Measurements from ENCODE around the gene ASCL5. TPM values are rescaled to one million over a fixed set of nuclear protein-coding genes. Genes with fewer than 3 reads are reported as not detected.
A peak's percentile ranks its signal among the peaks of the same experiment; 100 is the strongest.

Gene ASCL5
- total RNA-seq, 3 donors from 2014 or later: not detected

- intact Hi-C loops (cut with DNase I; ENCODE audit: low total_unique reads): loop anchor here (2.0 kb wide), 1 partner anchor 35 kb away; no protein-coding TSS in a partner anchor
- DNase-seq (ENCODE audit: low spot score in 2 of 2): no peak
Measured at GRCh38 chr1:201142011-201142848, 15.2 kb upstream of the ASCL5 start.

GRCh38 chr1:201141418-201141817 is 14.4 kb upstream of the ASCL5 start:
- intact Hi-C loops (cut with DNase I; ENCODE audit: low total_unique reads): no loop called here
- Histone ChIP-seq H3K36me3 (peaks cover 4% of the 10 kb centered on the region), H3K4me1 (no peaks in the 10 kb centered on the region), H3K9me3 (no peaks in the 10 kb centered on the region), H3K27me3 (no peaks in the 10 kb centered on the region), H3K27ac (no peak overlapping the region), H3K4me3 (no peak overlapping the region)
- DNase-seq (ENCODE audit: low spot score in 2 of 2): no peak
- TF ChIP-seq POLR2A (IDR thresholded peaks at IDR 0.05) (no peak), POLR2AphosphoS5 (IDR thresholded peaks at IDR 0.05) (no peak)
- TF ChIP-seq, protein P1, sequence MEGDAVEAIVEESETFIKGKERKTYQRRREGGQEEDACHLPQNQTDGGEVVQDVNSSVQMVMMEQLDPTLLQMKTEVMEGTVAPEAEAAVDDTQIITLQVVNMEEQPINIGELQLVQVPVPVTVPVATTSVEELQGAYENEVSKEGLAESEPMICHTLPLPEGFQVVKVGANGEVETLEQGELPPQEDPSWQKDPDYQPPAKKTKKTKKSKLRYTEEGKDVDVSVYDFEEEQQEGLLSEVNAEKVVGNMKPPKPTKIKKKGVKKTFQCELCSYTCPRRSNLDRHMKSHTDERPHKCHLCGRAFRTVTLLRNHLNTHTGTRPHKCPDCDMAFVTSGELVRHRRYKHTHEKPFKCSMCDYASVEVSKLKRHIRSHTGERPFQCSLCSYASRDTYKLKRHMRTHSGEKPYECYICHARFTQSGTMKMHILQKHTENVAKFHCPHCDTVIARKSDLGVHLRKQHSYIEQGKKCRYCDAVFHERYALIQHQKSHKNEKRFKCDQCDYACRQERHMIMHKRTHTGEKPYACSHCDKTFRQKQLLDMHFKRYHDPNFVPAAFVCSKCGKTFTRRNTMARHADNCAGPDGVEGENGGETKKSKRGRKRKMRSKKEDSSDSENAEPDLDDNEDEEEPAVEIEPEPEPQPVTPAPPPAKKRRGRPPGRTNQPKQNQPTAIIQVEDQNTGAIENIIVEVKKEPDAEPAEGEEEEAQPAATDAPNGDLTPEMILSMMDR (IDR thresholded peaks at IDR 0.05): no peak

More at GRCh38 chr1:201142011-201142848, 15.2 kb upstream of the ASCL5 start:
- Histone ChIP-seq H3K4me1 (no peaks in the 10 kb centered on the region), H3K9me3 (no peaks in the 10 kb centered on the region), H3K27me3 (no peaks in the 10 kb centered on the region), H3K4me3 (no peak overlapping the region), H3K27ac (peak overlapping the region in 1 of 2 donors; percentile 19), H3K36me3 (peaks cover 4% of the 10 kb centered on the region)
- TF ChIP-seq POLR2A (IDR thresholded peaks at IDR 0.05) (no peak), POLR2AphosphoS5 (IDR thresholded peaks at IDR 0.05) (no peak)
- TF ChIP-seq, protein P1 (IDR thresholded peaks at IDR 0.05): no peak

GRCh38 chr1:201140941-201141260 is 13.9 kb upstream of the ASCL5 start:
- H3K27me3 ChIP-seq: no peaks in the 10 kb centered on the region
- peaks cover 4% of the 10 kb centered on the region for H3K36me3 ChIP-seq
- H3K27ac ChIP-seq: no peak overlapping the region
- no peaks in the 10 kb centered on the region for H3K9me3 ChIP-seq
- DNase-seq (ENCODE audit: low spot score in 2 of 2): no peak
- intact Hi-C loops (cut with DNase I; ENCODE audit: low total_unique reads): no loop called here
- H3K4me1 ChIP-seq: no peaks in the 10 kb centered on the region
- no peak overlapping the region for H3K4me3 ChIP-seq
- TF ChIP-seq POLR2AphosphoS5 (IDR thresholded peaks at IDR 0.05): no peak
- no peak for TF ChIP-seq POLR2A (IDR thresholded peaks at IDR 0.05)
- TF ChIP-seq, protein P1 (IDR thresholded peaks at IDR 0.05): no peak

DNA sequence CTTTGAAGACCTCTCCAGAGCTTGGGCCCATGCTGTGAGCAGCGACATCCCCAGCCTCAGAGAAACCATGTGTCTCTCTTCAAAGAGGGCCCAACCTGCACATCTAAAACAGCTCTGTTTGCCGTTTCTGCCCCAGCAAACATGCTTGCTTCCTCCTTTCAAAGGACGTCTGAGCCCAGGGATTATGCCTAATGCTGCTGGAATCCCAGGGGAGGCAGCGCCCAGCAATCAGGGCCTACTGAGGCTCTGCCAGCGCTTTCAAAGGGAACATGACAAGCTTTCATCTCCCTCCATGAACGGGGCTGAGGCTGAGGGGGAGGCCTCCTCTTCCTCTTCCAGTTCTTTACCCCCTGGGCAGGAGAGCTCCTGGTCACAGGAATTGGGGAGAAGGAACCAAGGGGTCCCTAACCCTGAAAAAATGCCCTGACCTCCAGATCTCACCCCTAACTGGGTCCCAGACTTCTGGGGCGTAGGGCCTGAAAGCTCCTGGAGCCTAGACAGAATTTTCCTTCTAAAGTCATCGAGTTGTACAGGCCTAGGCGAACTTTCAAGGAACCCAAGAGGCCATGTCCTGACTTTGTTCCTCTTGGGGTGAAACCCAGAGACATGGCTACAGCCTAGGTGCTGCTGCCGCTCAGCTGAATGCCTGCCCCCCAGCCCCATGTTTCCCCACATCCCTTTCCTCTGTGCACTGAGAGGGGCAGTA is 13.4 kb upstream of the ASCL5 start:
- peak in 1 of 2 donors; percentile 6 for DNase-seq (ENCODE audit: low spot score in 2 of 2)
- Histone ChIP-seq H3K27ac (no peak overlapping the region), H3K4me3 (no peak overlapping the region), H3K27me3 (no peaks in the 10 kb centered on the region), H3K9me3 (no peaks in the 10 kb centered on the region), H3K4me1 (no peaks in the 10 kb centered on the region), H3K36me3 (peaks cover 4% of the 10 kb centered on the region)
- TF ChIP-seq POLR2AphosphoS5 (IDR thresholded peaks at IDR 0.05): no peak
- no peak for TF ChIP-seq POLR2A (IDR thresholded peaks at IDR 0.05)
- TF ChIP-seq, protein P1 (IDR thresholded peaks at IDR 0.05): no peak
- intact Hi-C loops (cut with DNase I; ENCODE audit: low total_unique reads): no loop called here

DNA sequence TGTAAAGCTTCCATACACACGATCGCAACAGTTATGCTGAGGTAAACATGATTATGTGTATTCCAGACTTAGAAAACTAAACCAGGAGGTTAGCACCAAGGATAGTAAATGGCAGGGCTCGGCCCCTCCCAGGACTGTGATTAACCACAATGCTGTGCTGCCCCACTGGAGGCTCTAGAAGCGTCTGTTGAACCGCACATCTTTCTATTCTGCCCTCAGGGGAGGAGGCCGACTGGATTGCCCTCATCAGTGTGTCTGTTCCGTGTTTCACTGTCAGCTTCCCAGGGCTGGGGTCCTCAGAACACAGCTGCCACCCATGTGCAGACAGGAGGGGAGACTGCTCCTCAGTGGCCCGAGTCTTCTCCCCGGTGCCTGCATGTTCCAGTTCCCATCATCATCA is 12.8 kb upstream of the ASCL5 start:
- DNase-seq (ENCODE audit: low spot score in 2 of 2): peak in 1 of 2 donors; percentile 42
- Histone ChIP-seq H3K36me3 (peaks cover 4% of the 10 kb centered on the region), H3K9me3 (no peaks in the 10 kb centered on the region), H3K4me1 (no peaks in the 10 kb centered on the region), H3K4me3 (no peak overlapping the region), H3K27me3 (no peaks in the 10 kb centered on the region), H3K27ac (no peak overlapping the region)
- no peak for TF ChIP-seq POLR2AphosphoS5 (IDR thresholded peaks at IDR 0.05)
- TF ChIP-seq POLR2A (IDR thresholded peaks at IDR 0.05): no peak
- TF ChIP-seq, protein P1 (IDR thresholded peaks at IDR 0.05): no peak
- intact Hi-C loops (cut with DNase I; ENCODE audit: low total_unique reads): no loop called here

Data from breast epithelium (tissue), 4 donors.